Measurements from ENCODE around the gene RHOV.

- TF ChIP-seq SMC3 (IDR thresholded peaks at IDR 0.05; ENCODE audit: low read depth, low read length) (no peak), POLR2A (IDR thresholded peaks at IDR 0.05; ENCODE audit: low read depth, low read length) (no peak), RCOR1 (IDR thresholded peaks at IDR 0.05; ENCODE audit: insufficient replicate concordance, low read length) (no peak), BHLHE40 (IDR thresholded peaks at IDR 0.05; ENCODE audit: low read depth, low read length) (no peak), FOS (IDR thresholded peaks at IDR 0.05; ENCODE audit: low read depth, low read length) (no peak)
- TF ChIP-seq, protein P1, sequence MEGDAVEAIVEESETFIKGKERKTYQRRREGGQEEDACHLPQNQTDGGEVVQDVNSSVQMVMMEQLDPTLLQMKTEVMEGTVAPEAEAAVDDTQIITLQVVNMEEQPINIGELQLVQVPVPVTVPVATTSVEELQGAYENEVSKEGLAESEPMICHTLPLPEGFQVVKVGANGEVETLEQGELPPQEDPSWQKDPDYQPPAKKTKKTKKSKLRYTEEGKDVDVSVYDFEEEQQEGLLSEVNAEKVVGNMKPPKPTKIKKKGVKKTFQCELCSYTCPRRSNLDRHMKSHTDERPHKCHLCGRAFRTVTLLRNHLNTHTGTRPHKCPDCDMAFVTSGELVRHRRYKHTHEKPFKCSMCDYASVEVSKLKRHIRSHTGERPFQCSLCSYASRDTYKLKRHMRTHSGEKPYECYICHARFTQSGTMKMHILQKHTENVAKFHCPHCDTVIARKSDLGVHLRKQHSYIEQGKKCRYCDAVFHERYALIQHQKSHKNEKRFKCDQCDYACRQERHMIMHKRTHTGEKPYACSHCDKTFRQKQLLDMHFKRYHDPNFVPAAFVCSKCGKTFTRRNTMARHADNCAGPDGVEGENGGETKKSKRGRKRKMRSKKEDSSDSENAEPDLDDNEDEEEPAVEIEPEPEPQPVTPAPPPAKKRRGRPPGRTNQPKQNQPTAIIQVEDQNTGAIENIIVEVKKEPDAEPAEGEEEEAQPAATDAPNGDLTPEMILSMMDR (conservative IDR thresholded peaks at IDR 0.05; ENCODE audit: low read depth, low read length) = no peak
Observed at GRCh38 chr15:40852529-40852928, 21.5 kb downstream of the RHOV start.

All from IMR-90 (cell line).